ENCODE data around the gene BBS9.

BBS9 gene

DNA sequence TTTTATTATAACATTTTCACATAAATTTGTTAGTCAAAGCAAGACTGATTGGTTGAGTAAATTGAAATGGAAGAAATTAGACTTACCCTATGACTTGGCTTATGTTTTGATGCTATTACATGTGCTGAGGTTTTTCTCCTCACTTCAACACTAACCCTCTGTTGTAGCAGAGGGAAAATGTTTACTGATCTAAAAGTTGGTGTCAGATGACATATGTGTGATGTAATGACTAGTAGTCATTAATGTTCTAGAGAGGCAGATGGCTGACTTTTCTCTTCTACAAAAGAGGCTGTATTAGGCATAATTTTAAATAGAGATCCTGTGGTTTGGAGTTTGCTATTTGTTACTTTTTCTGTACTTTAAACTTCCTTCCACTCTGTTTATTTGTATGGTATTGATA lies 266.0 kb downstream of the BBS9 start:
- in situ Hi-C loops (cut with MboI; ENCODE audit: low pct_unique_long_range_greater_than_20kb, low sequenced_read_pairs, unreplicated experiment), result no loop called here
- TF ChIP-seq, protein P1, sequence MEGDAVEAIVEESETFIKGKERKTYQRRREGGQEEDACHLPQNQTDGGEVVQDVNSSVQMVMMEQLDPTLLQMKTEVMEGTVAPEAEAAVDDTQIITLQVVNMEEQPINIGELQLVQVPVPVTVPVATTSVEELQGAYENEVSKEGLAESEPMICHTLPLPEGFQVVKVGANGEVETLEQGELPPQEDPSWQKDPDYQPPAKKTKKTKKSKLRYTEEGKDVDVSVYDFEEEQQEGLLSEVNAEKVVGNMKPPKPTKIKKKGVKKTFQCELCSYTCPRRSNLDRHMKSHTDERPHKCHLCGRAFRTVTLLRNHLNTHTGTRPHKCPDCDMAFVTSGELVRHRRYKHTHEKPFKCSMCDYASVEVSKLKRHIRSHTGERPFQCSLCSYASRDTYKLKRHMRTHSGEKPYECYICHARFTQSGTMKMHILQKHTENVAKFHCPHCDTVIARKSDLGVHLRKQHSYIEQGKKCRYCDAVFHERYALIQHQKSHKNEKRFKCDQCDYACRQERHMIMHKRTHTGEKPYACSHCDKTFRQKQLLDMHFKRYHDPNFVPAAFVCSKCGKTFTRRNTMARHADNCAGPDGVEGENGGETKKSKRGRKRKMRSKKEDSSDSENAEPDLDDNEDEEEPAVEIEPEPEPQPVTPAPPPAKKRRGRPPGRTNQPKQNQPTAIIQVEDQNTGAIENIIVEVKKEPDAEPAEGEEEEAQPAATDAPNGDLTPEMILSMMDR (IDR thresholded peaks at IDR 0.05; ENCODE audit: extremely low read depth, insufficient read depth, missing control alignments), result no peak
- no peak for DNase-seq (ENCODE audit: low spot score)

DNA sequence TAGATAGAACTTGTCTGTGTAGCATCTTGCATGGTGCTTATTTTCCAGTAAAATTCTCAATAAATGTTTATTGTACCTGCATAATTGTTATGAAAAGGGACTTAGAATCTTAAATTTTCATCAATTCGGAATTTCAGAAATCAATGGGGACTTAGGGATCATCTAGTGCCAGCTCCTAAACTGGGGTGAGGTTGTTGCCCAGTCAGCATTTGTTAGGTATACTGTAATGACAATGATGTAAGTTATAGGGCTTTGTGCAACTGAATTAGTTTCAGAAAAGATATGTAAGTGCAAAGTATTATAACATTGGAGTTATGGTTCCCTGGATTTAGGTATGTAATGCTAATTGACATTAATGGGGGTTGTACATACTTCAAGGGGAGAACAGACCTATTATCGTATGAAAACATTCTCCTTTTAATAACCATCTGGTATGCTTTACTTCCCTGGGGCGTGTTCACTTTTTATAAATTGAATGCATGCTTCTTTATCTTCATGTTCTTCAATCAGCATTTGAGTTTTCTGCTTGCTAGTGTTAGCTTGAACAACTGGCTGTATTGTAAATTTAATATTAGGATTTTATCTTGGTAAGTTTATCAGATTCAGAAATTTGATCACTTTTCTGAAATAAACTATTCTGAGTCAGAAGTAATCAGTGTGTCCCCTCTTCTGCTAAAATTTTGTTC lies 270.3 kb downstream of the BBS9 start:
- TF ChIP-seq, protein P1 (IDR thresholded peaks at IDR 0.05; ENCODE audit: extremely low read depth, insufficient read depth, missing control alignments), result no peak
- DNase-seq (ENCODE audit: low spot score), result no peak
- in situ Hi-C loops (cut with MboI; ENCODE audit: low pct_unique_long_range_greater_than_20kb, low sequenced_read_pairs, unreplicated experiment), result no loop called here

DNA sequence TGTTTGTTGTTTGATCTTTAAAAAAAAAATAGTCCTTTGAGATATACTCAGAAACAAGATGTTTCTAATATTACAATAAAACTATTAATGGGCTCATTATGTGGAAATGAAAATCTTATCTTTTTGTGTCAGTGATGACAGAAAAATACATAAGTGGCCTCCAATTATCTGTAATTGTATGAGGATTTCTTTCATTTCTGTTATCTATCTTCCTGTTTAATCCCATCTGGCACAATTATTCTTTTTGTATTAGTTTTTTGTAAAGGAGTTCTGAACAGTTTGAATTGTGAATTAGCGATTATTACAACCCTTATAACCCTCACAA lies 270.8 kb downstream of the BBS9 start:
- TF ChIP-seq, protein P1 (IDR thresholded peaks at IDR 0.05; ENCODE audit: extremely low read depth, insufficient read depth, missing control alignments), result no peak
- in situ Hi-C loops (cut with MboI; ENCODE audit: low pct_unique_long_range_greater_than_20kb, low sequenced_read_pairs, unreplicated experiment), result no loop called here
- DNase-seq (ENCODE audit: low spot score), result no peak

DNA sequence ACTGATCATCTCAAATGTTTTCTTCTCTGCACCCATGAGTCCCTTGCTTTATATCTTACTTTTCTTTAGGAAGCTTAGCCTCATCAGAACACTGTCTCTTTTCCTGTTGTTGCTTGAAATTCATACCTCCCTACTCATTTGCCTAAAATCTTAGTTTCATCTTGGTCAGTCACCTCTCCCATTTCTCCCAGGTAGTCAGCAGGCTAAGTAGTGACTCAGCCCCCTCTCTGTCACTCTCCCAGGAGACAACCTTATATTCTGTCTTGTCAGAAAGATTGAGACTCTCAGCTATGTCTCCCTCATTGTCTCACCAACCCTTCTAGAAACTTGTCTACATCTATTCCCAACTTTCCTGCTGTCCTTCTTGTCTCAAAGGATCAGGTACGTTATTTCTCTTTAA lies 280.9 kb downstream of the BBS9 start:
- in situ Hi-C loops (cut with MboI; ENCODE audit: low pct_unique_long_range_greater_than_20kb, low sequenced_read_pairs, unreplicated experiment), result no loop called here
- DNase-seq (ENCODE audit: low spot score), result no peak
- TF ChIP-seq, protein P1 (IDR thresholded peaks at IDR 0.05; ENCODE audit: extremely low read depth, insufficient read depth, missing control alignments), result no peak

DNA sequence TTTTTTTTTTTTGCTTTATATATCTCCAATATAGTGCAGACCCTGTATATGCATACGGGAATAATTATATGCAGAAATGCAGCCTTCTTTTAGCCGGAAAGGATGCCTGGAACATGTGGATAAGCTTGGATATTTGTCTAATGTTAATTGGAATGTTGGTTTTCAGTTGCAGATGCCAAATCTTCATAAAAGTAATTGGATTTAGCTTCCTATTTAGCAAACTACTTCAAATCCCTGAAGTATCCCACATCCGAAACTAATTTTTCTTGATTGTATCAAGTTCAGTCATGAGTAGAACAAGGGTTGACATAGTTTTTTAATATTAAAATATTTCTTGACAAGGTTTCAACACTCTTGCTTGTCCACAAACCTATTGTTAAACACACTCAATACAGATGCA lies 281.7 kb downstream of the BBS9 start:
- DNase-seq (ENCODE audit: low spot score), result no peak
- in situ Hi-C loops (cut with MboI; ENCODE audit: low pct_unique_long_range_greater_than_20kb, low sequenced_read_pairs, unreplicated experiment), result no loop called here
- TF ChIP-seq, protein P1 (IDR thresholded peaks at IDR 0.05; ENCODE audit: extremely low read depth, insufficient read depth, missing control alignments), result no peak

DNA sequence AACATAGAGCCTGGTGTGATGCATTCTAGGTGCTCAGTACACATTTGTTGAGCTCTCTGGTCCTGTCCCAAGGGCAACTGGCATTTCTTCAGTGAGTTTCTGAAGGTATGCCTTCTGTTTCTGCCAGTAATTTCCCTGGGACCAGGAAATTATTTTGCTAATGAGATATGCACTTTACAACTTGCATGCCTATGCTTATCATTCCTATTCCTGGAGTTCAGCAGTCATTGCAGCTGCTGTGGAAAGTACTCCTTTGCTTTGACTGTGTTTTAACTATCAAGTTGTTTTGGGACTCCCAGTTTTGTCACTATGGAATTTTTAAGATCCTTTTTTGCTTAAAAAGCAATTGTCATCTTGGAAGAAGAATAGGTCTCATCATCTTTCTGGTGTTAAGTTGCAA lies 283.0 kb downstream of the BBS9 start:
- TF ChIP-seq, protein P1 (IDR thresholded peaks at IDR 0.05; ENCODE audit: extremely low read depth, insufficient read depth, missing control alignments), result no peak
- no peak for DNase-seq (ENCODE audit: low spot score)
- in situ Hi-C loops (cut with MboI; ENCODE audit: low pct_unique_long_range_greater_than_20kb, low sequenced_read_pairs, unreplicated experiment), result no loop called here
